ENCODE measurements around the gene ADGRV1. TPM values are rescaled to one million over a fixed set of nuclear protein-coding genes. Genes with fewer than 3 reads are reported as not detected.
"Not testable (repeated sequence)": the region's sequence is repeated elsewhere in the genome, so short reads cannot be mapped to it uniquely, and the experiment has no call there.

ADGRV1 gene
- total RNA-seq, 4 donors from 2014 or later = 0.25 to 0.60 (median 0.56) TPM; not detected in 1

DNA sequence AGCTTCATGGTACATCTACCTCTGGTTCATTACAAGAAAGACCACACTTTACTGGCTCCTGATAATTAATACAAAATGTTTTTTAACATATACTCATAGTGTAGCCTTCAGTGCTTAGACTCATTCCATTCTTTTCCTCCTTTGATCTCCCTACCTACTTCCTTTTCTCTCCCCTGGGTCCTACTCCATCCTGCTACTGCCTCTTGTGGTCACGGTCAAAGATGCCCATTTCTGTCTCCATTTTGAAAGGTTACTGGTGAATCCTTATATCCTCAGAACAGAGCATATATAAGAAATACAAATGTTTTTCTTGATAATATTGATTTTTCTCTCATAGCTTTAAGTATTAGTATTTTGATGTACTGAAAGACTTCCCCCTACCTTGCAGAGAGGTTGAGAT lies 448.7 kb downstream of the ADGRV1 start:
- TF ChIP-seq, protein P1, sequence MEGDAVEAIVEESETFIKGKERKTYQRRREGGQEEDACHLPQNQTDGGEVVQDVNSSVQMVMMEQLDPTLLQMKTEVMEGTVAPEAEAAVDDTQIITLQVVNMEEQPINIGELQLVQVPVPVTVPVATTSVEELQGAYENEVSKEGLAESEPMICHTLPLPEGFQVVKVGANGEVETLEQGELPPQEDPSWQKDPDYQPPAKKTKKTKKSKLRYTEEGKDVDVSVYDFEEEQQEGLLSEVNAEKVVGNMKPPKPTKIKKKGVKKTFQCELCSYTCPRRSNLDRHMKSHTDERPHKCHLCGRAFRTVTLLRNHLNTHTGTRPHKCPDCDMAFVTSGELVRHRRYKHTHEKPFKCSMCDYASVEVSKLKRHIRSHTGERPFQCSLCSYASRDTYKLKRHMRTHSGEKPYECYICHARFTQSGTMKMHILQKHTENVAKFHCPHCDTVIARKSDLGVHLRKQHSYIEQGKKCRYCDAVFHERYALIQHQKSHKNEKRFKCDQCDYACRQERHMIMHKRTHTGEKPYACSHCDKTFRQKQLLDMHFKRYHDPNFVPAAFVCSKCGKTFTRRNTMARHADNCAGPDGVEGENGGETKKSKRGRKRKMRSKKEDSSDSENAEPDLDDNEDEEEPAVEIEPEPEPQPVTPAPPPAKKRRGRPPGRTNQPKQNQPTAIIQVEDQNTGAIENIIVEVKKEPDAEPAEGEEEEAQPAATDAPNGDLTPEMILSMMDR (IDR thresholded peaks at IDR 0.05) = no peak
- ATAC-seq (ENCODE audit: low FRiP score) (no peak), DNase-seq (ENCODE audit: low spot score) (no peak)

DNA sequence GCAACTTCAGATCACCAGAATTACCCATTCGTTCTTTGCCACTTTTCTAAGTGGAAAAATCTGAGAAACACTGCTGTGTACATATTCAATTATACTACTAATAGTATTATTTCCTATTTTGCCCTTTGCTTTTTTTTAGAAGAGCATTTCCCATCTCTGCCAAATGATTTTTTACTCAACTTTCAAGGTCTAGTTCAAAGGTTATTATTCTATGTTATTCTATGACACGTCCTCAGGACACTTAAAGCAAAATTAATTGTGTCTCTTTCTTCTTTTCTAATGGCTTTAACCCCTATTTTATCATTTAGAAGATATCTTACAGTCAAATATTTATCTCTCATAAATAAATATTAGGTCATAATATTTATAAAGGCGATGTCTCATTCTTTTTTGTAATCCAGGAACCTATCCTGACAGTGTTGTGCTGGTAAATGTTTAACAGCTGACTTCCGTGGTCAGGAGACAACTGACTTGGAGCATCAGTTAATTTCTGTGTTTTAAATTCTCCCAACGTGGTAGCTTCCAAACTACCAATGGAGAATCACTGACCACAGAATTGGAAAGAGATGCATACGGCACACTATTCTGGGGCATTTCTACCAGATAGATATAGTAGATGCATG lies 449.3 kb downstream of the ADGRV1 start:
- ATAC-seq (ENCODE audit: low FRiP score) = no peak
- TF ChIP-seq, protein P1 (IDR thresholded peaks at IDR 0.05) = no peak

DNA sequence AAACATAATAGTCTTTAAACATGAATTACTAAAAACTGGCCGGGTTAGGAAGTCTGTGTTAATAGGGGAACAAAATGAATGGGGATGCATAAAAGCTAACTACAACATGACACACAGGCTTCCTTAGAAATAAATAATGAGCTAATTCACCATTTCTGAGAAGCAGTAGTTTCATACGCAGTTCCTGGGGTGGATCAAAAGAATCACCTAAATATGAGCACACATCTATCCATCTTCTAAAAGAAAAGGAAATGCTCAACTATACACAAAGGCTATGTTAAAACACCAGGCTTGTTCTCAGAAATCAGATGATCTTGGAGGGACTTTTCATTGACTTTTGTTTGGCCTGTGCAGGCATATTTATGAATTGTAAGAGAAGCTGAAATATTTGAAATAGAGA lies 451.5 kb downstream of the ADGRV1 start:
- ATAC-seq (ENCODE audit: low FRiP score) = no peak
- DNase-seq (ENCODE audit: low spot score) = no peak
- TF ChIP-seq, protein P1 (IDR thresholded peaks at IDR 0.05) = no peak

More for the DNA sequence above, 449.3 kb downstream of the ADGRV1 start:
- no peak for DNase-seq (ENCODE audit: low spot score)

DNA sequence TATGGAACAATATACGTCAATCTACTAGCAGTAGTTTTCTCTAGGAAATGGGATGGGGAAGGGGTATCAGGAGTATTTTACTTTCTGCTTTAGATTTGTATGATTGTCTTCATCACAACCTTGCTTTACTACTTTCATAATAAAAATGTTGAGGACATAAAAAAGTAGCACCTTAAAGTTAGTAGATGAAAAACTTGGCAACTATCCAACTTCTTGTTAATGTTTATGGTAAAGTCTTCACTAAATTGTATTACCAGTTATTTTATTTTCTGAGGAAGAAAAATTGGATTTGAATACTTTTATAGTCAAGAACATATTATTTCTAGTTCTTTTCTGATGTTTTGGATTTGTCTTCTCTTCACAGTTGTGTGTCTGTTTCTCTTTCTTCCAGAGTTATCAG lies 452.4 kb downstream of the ADGRV1 start:
- DNase-seq (ENCODE audit: low spot score) (no peak), ATAC-seq (ENCODE audit: low FRiP score) (no peak)
- TF ChIP-seq, protein P1 (IDR thresholded peaks at IDR 0.05) = no peak

DNA sequence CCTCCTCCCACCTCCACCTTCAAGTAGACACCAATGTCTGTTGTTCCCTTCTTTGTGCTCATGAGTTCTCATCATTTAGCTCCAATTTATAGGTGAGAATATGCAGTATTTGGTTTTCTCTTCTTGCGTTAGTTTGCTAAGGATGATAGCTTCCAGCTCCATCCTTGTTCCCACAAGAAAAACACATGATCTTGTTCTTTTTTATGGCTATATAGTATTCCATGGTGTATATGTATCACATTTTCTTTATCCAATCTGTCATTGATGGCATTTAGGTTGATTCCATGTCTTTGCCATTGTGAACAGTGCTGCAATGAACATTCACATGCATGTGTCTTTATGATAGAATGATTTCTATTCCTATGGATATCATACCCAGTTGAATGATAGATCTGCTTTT lies 454.3 kb downstream of the ADGRV1 start:
- DNase-seq (ENCODE audit: low spot score) = not testable (repeated sequence)

DNA sequence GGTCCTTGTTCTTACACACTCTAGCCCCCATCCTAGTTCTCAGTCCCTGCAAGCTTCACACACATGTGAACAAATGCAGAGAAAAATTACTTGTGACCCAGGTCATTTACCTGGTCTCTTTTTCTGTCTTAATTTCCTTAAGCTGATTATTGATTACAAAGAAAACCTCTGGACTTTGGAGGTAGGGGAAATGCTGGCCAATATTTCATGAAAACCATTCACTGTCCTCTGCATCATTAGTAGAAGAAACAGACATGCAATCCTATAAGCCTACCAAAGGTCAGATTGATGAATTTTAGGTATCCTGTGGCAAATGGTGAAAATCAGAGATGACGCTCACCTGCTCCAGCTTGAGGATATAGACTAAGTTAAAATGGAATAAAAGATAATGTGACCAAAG lies 457.7 kb downstream of the ADGRV1 start:
- ATAC-seq (ENCODE audit: low FRiP score) (no peak), DNase-seq (ENCODE audit: low spot score) (no peak)
- TF ChIP-seq, protein P1 (IDR thresholded peaks at IDR 0.05) = no peak

More for the DNA sequence above, 454.3 kb downstream of the ADGRV1 start:
- ATAC-seq (ENCODE audit: low FRiP score) = not testable (repeated sequence)

DNA sequence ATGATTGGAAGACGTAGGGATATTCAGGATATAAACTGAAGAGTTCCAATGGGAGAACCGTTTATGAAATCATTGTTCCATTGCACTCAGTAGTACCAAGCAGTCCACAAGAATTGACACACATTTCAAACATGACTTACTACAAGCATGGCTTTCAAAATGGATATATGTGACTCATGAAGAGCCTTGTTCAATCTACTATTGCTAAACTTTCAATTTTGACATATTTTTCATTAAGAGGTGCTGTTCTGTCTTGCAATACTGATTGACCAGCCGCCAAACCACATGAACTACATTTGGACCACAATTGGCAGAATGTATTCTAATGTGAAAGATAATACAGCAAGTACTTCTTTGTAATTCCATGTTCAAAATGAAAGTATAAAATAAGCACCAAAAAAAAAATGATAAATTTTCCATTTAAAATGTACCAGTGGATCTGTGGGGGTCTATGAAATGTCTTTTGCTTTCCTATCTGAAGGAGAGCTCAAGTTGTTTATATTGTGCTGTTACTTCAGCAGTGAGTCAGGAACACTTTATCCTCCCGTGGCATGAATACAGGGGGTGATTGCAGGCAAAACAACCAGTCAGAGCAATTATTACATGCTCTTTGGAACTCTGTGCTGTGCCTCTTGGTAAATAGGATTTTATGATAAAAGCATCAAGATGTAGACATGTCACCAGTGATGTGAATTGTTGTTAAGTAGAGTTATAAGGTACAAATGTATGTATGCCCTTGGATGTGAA lies 458.5 kb downstream of the ADGRV1 start:
- ATAC-seq (ENCODE audit: low FRiP score) = peak; percentile 68
- no peak for DNase-seq (ENCODE audit: low spot score)

More for the DNA sequence above, 458.5 kb downstream of the ADGRV1 start:
- TF ChIP-seq, protein P1 (IDR thresholded peaks at IDR 0.05) = no peak

Measured in omental fat pad (tissue), 4 donors.